ENCODE results near the gene MAD1L1. TPM values are rescaled to one million over a fixed set of nuclear protein-coding genes. Genes with fewer than 3 reads are reported as not detected.
A peak's percentile ranks its signal among the peaks of the same experiment; 100 is the strongest.

Gene MAD1L1
- total RNA-seq, 1 donor from 2014 or later: 57.6 TPM

- no peak overlapping the region for H3K27ac Mint-ChIP-seq (ENCODE audit: unreplicated experiment)
- no peaks in the 10 kb centered on the region for H3K36me3 Mint-ChIP-seq (ENCODE audit: unreplicated experiment)
- H3K4me3 Mint-ChIP-seq (ENCODE audit: unreplicated experiment): no peak overlapping the region
- TF ChIP-seq CTCF (IDR thresholded peaks at IDR 0.05; ENCODE audit: partially characterized antibody, unreplicated experiment): peak; percentile 79
- H3K9me3 Mint-ChIP-seq (ENCODE audit: unreplicated experiment): peaks cover 3% of the 10 kb centered on the region
- peaks cover 3% of the 10 kb centered on the region for H3K4me1 Mint-ChIP-seq (ENCODE audit: low read depth, unreplicated experiment)
- DNase-seq: peak; percentile 79
- H3K27me3 Mint-ChIP-seq (ENCODE audit: unreplicated experiment): no peaks in the 10 kb centered on the region
Measured at GRCh38 chr7:2247141-2247995, 14.6 kb upstream of the MAD1L1 start.

GRCh38 chr7:2245883-2246675 lies 13.3 kb upstream of the MAD1L1 start:
- peaks cover 3% of the 10 kb centered on the region for H3K9me3 Mint-ChIP-seq (ENCODE audit: unreplicated experiment)
- peaks cover 3% of the 10 kb centered on the region for H3K4me1 Mint-ChIP-seq (ENCODE audit: low read depth, unreplicated experiment)
- no peak overlapping the region for H3K27ac Mint-ChIP-seq (ENCODE audit: unreplicated experiment)
- no peaks in the 10 kb centered on the region for H3K36me3 Mint-ChIP-seq (ENCODE audit: unreplicated experiment)
- peaks cover 3% of the 10 kb centered on the region for H3K27me3 Mint-ChIP-seq (ENCODE audit: unreplicated experiment)
- no peak for DNase-seq
- TF ChIP-seq CTCF (IDR thresholded peaks at IDR 0.05; ENCODE audit: partially characterized antibody, unreplicated experiment): no peak
- peak overlapping the region; percentile 25 for H3K4me3 Mint-ChIP-seq (ENCODE audit: unreplicated experiment)

GRCh38 chr7:2244404-2244995 lies 11.8 kb upstream of the MAD1L1 start:
- TF ChIP-seq CTCF (IDR thresholded peaks at IDR 0.05; ENCODE audit: partially characterized antibody, unreplicated experiment): no peak
- peaks cover 3% of the 10 kb centered on the region for H3K9me3 Mint-ChIP-seq (ENCODE audit: unreplicated experiment)
- no peak overlapping the region for H3K4me3 Mint-ChIP-seq (ENCODE audit: unreplicated experiment)
- H3K27me3 Mint-ChIP-seq (ENCODE audit: unreplicated experiment): peaks cover 3% of the 10 kb centered on the region
- no peak overlapping the region for H3K27ac Mint-ChIP-seq (ENCODE audit: unreplicated experiment)
- no peak for DNase-seq
- peaks cover 3% of the 10 kb centered on the region for H3K4me1 Mint-ChIP-seq (ENCODE audit: low read depth, unreplicated experiment)
- no peaks in the 10 kb centered on the region for H3K36me3 Mint-ChIP-seq (ENCODE audit: unreplicated experiment)

GRCh38 chr7:2243458-2243857 lies 10.7 kb upstream of the MAD1L1 start:
- H3K4me3 Mint-ChIP-seq (ENCODE audit: unreplicated experiment): peak overlapping the region; percentile 61
- H3K4me1 Mint-ChIP-seq (ENCODE audit: low read depth, unreplicated experiment): peaks cover 3% of the 10 kb centered on the region
- no peak overlapping the region for H3K27ac Mint-ChIP-seq (ENCODE audit: unreplicated experiment)
- no peak for DNase-seq
- H3K27me3 Mint-ChIP-seq (ENCODE audit: unreplicated experiment): peaks cover 3% of the 10 kb centered on the region
- peaks cover 3% of the 10 kb centered on the region for H3K9me3 Mint-ChIP-seq (ENCODE audit: unreplicated experiment)
- no peaks in the 10 kb centered on the region for H3K36me3 Mint-ChIP-seq (ENCODE audit: unreplicated experiment)
- TF ChIP-seq CTCF (IDR thresholded peaks at IDR 0.05; ENCODE audit: partially characterized antibody, unreplicated experiment): no peak
